ENCODE data around the gene TOP3A. TPM values are rescaled to one million over a fixed set of nuclear protein-coding genes. Genes with fewer than 3 reads are reported as not detected.
A peak's percentile ranks its signal among the peaks of the same experiment; 100 is the strongest.

TOP3A gene
- total and polyA plus RNA-seq, 2 of the 4 experiments (the other 2 are of a cell fraction): 13.4 to 21.3 TPM

DNA sequence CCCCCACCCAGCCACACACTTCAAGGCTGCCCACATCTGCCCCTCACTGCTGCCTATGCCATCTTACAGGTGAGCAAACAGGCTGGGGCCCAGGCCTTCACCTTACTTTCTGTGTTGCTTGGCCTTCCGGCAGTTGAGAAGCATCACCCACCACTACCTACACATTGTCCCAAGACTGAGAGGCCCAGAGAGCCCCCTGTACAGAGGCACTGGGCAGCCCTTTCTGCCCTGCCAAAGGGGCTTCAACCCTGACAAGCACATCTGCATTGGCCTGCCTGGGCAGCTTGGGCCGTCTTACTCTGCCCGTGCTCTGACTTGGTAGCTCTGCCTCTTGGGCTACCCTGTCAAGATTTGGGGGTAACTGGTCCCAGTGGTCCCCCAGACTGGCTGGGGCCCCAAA, 53.1 kb downstream of the TOP3A start:
- H4K91ac ChIP-seq (ENCODE audit: insufficient read depth, low read depth, low read length): no peak overlapping the region
- H3K79me1 ChIP-seq (ENCODE audit: low read depth in 1 of 2, low read length in 2 of 2): peaks cover 17 to 63% of the 10 kb centered on the region in 2 experiments
- no peaks in the 10 kb centered on the region for H3K27me3 ChIP-seq (ENCODE audit: control insufficient read depth, insufficient read depth, low read length)
- H3K4me2 ChIP-seq (ENCODE audit: low read depth, low read length): peak overlapping the region; percentile 93
- peak overlapping the region; percentile 76 for H3K4ac ChIP-seq (ENCODE audit: low read depth, low read length)
- peaks cover 14% of the 10 kb centered on the region; the same call in 1 of the 2 replicates for H3K9me1 ChIP-seq (ENCODE audit: insufficient read depth, low read length)
- TF ChIP-seq, protein P1, sequence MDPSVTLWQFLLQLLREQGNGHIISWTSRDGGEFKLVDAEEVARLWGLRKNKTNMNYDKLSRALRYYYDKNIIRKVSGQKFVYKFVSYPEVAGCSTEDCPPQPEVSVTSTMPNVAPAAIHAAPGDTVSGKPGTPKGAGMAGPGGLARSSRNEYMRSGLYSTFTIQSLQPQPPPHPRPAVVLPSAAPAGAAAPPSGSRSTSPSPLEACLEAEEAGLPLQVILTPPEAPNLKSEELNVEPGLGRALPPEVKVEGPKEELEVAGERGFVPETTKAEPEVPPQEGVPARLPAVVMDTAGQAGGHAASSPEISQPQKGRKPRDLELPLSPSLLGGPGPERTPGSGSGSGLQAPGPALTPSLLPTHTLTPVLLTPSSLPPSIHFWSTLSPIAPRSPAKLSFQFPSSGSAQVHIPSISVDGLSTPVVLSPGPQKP (IDR thresholded peaks at IDR 0.05; ENCODE audit: borderline replicate concordance, low read depth, low read length): no peak
- TF ChIP-seq CEBPB (IDR thresholded peaks at IDR 0.05; ENCODE audit: low read depth, low read length) (no peak), MAFK (IDR thresholded peaks at IDR 0.05; ENCODE audit: low read depth, low read length) (no peak), NFE2L2 (IDR thresholded peaks at IDR 0.05; ENCODE audit: low read depth, low read length) (no peak), SMC3 (IDR thresholded peaks at IDR 0.05; ENCODE audit: low read depth, low read length) (no peak), RCOR1 (IDR thresholded peaks at IDR 0.05; ENCODE audit: insufficient replicate concordance, low read length) (no peak), RAD21 (IDR thresholded peaks at IDR 0.05; ENCODE audit: low read length) (no peak), FOS (IDR thresholded peaks at IDR 0.05; ENCODE audit: low read depth, low read length) (no peak), MXI1 (IDR thresholded peaks at IDR 0.05; ENCODE audit: borderline replicate concordance, low read depth, low read length) (no peak), CHD1 (IDR thresholded peaks at IDR 0.05; ENCODE audit: low read depth, low read length) (no peak)
- TF ChIP-seq, protein P2, sequence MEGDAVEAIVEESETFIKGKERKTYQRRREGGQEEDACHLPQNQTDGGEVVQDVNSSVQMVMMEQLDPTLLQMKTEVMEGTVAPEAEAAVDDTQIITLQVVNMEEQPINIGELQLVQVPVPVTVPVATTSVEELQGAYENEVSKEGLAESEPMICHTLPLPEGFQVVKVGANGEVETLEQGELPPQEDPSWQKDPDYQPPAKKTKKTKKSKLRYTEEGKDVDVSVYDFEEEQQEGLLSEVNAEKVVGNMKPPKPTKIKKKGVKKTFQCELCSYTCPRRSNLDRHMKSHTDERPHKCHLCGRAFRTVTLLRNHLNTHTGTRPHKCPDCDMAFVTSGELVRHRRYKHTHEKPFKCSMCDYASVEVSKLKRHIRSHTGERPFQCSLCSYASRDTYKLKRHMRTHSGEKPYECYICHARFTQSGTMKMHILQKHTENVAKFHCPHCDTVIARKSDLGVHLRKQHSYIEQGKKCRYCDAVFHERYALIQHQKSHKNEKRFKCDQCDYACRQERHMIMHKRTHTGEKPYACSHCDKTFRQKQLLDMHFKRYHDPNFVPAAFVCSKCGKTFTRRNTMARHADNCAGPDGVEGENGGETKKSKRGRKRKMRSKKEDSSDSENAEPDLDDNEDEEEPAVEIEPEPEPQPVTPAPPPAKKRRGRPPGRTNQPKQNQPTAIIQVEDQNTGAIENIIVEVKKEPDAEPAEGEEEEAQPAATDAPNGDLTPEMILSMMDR (conservative IDR thresholded peaks at IDR 0.05; ENCODE audit: low read depth, low read length): no peak
- in situ Hi-C loops (cut with MboI; ENCODE audit: low sequenced_read_pairs) (no loop called here), intact Hi-C loops (cut with micrococcal nuclease) (no loop called here), dilution Hi-C loops (cut with HindIII; ENCODE audit: low sequenced_read_pairs, unreplicated experiment) (no loop called here)
- WGBS, 2 experiments (ENCODE audit: extremely low coverage in 2 of 2, insufficient read length in 1 of 2): 90% methylated on average over 2 of the region's 3 CpGs; no CpG with 5 or more reads in 1 of the 2 experiments
- H3K4me3 ChIP-seq (ENCODE audit: insufficient read depth, low read depth, low read length): peak overlapping the region; percentile 75
- H3K4me1 ChIP-seq (ENCODE audit: control insufficient read depth, insufficient read depth, low read length): peaks cover 19% of the 10 kb centered on the region
- no peak overlapping the region for H2BK15ac ChIP-seq (ENCODE audit: low read depth, low read length)
- no peak overlapping the region for H2BK20ac ChIP-seq (ENCODE audit: low read depth, low read length)
- H3K23ac ChIP-seq (ENCODE audit: low read depth, low read length): peak overlapping the region; percentile 86
- no TSS peak for BruUV-seq (replicated peaks)
- ChIA-PET POLR2A (ENCODE audit: unreplicated experiment) (no interaction called here), CTCF (no interaction called here)
- peaks cover 14% of the 10 kb centered on the region for H4K20me1 ChIP-seq (ENCODE audit: insufficient read depth, low read length)
- peak overlapping the region; percentile 77 for H2BK5ac ChIP-seq (ENCODE audit: low read depth, low read length, poor library complexity, severe bottlenecking)
- peak overlapping the region in 1 of 2 experiments; percentile 23; a peak in 1 of 4 replicates for H4K8ac ChIP-seq (ENCODE audit: low read depth in 2 of 2, low read length in 2 of 2)
- H2AK5ac ChIP-seq (ENCODE audit: low read depth, low read length): peak overlapping the region; percentile 59; the same call in 1 of the 2 replicates
- no peak overlapping the region for H3K56ac ChIP-seq (ENCODE audit: extremely low read depth, insufficient read depth, low read length)
- peak overlapping the region; percentile 71 for H3K27ac ChIP-seq (ENCODE audit: insufficient read depth, low read length)
- H3K18ac ChIP-seq (ENCODE audit: low read depth, low read length): no peak overlapping the region
- no peak overlapping the region for H2BK120ac ChIP-seq (ENCODE audit: low read depth, low read length)
- 0 out of 2 replicates have a peak overlapping the region, but pooled peaks have one; percentile 7 for H3K14ac ChIP-seq (replicated peaks; ENCODE audit: low read depth, low read length)
- H4K5ac ChIP-seq (ENCODE audit: low read depth, low read length): no peak overlapping the region
- H3K36me3 ChIP-seq (ENCODE audit: control insufficient read depth, insufficient read depth, low read length): peaks cover 26% of the 10 kb centered on the region
- H3K9ac ChIP-seq (ENCODE audit: low read depth, low read length): peak overlapping the region; percentile 74
- no peak for ATAC-seq (ENCODE audit: low read depth)
- H2AK9ac ChIP-seq (replicated peaks; ENCODE audit: low read depth, low read length, poor library complexity): peak overlapping the region; percentile 95
- H2AFZ ChIP-seq (replicated peaks; ENCODE audit: low read length, poor library complexity): peak overlapping the region; percentile 95
- H3K9me3 ChIP-seq (ENCODE audit: control insufficient read depth, insufficient read depth, low read length): no peaks in the 10 kb centered on the region
- DNase-seq: no peak

Data from IMR-90 (cell line).